HL-60 (cell line): Measurements from ENCODE around the gene ADAM20.

Source experiments
- DNase-seq, 2 experiments: peaks; one replicate each; pipeline ENCODE4 v3.0.0-alpha.2; 2010 to 2020; ENCODE audit warnings: low read depth in 1 of 2, low spot score in 1 of 2
- H3K27ac ChIP-seq: fragments of 250-450 bp; sonication (Bioruptor Pico); replicated peaks from 2 replicates; pipeline ENCODE4 v1.5.1; 2020; ENCODE audit warnings: mild to moderate bottlenecking, moderate library complexity
- H3K27me3 ChIP-seq: fragments of 250-450 bp; sonication (Bioruptor Pico); 2 replicates; pipeline ENCODE4 v1.5.1; 2021; ENCODE audit warnings: mild to moderate bottlenecking, moderate library complexity; ENCODE audit not compliant: insufficient read depth, poor library complexity, severe bottlenecking
- H3K4me3 ChIP-seq: replicated peaks from 2 replicates; pipeline ENCODE4 v1.5.1; 2011; ENCODE audit warnings: mild to moderate bottlenecking, control low read depth, low read length; ENCODE audit not compliant: insufficient read depth
- GABPA ChIP-seq: IDR thresholded peaks from 2 replicates; pipeline ENCODE4 v1.6.1; 2012; ENCODE audit warnings: low read depth
- POLR2AphosphoS5 ChIP-seq: IDR thresholded peaks from 2 replicates; pipeline ENCODE4 v1.6.1; 2012; ENCODE audit warnings: low read depth
- SPI1 ChIP-seq: IDR thresholded peaks from 2 replicates; pipeline ENCODE4 v1.6.1; 2012; ENCODE audit warnings: low read depth, mild to moderate bottlenecking, borderline replicate concordance
- TF ChIP-seq, protein P1 (sequence below): IDR thresholded peaks from 2 replicates; pipeline ENCODE4 v1.6.1; 2012; ENCODE audit warnings: low read depth; ENCODE audit not compliant: insufficient replicate concordance
- TF ChIP-seq, protein P2 (sequence below): IDR thresholded peaks from one replicate; pipeline ENCODE4 v1.5.1; 2011; ENCODE audit warnings: low read length, control low read depth, inconsistent platforms; ENCODE audit not compliant: insufficient read depth

The ADAM20 gene

DNA sequence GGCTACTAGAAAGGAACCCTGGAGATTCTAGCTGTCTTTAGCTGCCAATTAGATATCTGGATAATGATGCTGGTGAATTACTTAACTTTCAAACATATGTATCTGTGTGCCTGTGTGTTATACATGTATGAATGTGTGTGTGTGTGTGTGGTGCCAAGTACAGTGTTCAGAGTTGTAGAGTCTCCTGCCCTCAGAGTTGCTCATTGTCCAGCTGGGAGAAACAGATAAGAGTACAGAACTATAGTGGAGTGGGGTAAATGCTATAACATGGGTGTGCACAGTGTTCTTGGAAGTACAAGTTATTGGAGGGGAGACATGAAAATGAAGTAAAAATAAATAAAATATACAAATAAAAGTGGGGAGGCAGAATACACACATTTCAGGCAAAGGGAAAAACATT, 23.6 kb upstream of the ADAM20 start:
- no peaks in the 10 kb centered on the region for H3K27me3 ChIP-seq
- H3K27ac ChIP-seq: no peak overlapping the region
- TF ChIP-seq GABPA (no peak), SPI1 (no peak), POLR2AphosphoS5 (no peak)
- TF ChIP-seq, protein P1, sequence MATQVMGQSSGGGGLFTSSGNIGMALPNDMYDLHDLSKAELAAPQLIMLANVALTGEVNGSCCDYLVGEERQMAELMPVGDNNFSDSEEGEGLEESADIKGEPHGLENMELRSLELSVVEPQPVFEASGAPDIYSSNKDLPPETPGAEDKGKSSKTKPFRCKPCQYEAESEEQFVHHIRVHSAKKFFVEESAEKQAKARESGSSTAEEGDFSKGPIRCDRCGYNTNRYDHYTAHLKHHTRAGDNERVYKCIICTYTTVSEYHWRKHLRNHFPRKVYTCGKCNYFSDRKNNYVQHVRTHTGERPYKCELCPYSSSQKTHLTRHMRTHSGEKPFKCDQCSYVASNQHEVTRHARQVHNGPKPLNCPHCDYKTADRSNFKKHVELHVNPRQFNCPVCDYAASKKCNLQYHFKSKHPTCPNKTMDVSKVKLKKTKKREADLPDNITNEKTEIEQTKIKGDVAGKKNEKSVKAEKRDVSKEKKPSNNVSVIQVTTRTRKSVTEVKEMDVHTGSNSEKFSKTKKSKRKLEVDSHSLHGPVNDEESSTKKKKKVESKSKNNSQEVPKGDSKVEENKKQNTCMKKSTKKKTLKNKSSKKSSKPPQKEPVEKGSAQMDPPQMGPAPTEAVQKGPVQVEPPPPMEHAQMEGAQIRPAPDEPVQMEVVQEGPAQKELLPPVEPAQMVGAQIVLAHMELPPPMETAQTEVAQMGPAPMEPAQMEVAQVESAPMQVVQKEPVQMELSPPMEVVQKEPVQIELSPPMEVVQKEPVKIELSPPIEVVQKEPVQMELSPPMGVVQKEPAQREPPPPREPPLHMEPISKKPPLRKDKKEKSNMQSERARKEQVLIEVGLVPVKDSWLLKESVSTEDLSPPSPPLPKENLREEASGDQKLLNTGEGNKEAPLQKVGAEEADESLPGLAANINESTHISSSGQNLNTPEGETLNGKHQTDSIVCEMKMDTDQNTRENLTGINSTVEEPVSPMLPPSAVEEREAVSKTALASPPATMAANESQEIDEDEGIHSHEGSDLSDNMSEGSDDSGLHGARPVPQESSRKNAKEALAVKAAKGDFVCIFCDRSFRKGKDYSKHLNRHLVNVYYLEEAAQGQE: no peak
- TF ChIP-seq, protein P2, sequence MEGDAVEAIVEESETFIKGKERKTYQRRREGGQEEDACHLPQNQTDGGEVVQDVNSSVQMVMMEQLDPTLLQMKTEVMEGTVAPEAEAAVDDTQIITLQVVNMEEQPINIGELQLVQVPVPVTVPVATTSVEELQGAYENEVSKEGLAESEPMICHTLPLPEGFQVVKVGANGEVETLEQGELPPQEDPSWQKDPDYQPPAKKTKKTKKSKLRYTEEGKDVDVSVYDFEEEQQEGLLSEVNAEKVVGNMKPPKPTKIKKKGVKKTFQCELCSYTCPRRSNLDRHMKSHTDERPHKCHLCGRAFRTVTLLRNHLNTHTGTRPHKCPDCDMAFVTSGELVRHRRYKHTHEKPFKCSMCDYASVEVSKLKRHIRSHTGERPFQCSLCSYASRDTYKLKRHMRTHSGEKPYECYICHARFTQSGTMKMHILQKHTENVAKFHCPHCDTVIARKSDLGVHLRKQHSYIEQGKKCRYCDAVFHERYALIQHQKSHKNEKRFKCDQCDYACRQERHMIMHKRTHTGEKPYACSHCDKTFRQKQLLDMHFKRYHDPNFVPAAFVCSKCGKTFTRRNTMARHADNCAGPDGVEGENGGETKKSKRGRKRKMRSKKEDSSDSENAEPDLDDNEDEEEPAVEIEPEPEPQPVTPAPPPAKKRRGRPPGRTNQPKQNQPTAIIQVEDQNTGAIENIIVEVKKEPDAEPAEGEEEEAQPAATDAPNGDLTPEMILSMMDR: no peak

DNA sequence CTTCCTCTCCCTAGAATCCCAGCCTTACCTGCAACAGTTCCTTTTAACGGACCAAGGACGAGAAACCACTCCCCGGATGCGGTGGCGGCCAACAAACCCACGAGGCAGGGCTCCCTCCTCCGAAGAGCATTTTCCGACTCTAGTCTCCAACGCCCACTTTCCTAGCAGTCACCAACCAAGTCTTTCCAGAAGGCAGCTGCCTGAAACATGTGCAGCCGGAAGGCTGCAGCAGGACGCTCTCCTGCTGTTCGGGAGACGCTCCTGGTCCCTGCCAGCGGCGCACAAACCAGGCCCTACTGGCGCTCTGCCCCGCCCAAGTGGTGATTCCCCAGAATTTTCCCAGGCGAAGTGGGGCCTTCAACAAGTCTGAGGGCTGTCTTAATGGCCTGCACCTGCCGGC, 21.1 kb upstream of the ADAM20 start:
- no peaks in the 10 kb centered on the region for H3K27me3 ChIP-seq
- no peak for DNase-seq
- TF ChIP-seq SPI1: no peak
- TF ChIP-seq GABPA: no peak
- TF ChIP-seq, protein P1: no peak
- no peak for TF ChIP-seq POLR2AphosphoS5
- TF ChIP-seq, protein P2: no peak
- no peak overlapping the region for H3K4me3 ChIP-seq
- H3K27ac ChIP-seq: no peak overlapping the region

More for the DNA sequence above, 23.6 kb upstream of the ADAM20 start:
- no peak for DNase-seq
- no peak overlapping the region for H3K4me3 ChIP-seq

DNA sequence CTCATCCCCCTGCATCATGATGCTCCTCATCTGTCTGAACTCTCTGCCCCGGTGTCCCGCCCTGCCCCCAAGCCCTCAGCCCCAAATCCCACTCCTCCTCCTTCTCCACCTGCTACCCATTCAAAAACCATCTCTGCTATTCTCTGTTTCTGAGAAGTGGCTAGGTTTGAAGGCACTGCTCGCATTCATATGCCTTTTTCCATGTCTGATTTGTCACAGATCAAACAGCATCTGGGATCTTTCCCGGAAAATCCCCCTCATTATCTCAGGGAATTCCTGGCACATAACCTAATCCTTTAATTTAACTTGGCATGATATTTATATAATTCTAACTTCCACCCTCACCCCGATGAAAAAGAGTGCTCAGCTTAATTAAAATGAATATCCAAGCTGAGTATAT, 3.3 kb upstream of the ADAM20 start:
- no peak for DNase-seq
- no peak overlapping the region for H3K27ac ChIP-seq

DNA sequence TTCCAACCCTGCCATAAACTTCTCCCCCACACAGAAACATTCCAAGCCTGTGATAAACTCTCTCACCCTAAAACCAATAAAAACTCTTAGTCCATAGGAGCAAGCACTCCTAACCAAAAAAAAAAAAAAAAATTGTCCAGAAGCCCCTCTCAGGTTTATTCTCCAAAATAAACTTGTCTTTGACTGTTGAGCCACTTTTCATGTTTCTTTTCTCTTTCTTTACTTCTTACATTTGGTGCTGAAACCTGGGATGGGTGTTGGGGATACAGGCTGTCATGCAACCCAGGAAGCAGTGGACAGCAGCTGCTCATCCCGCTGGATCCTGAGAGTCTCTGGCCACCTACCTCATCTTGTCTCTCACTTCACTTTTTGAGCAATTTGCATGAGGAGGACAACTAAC, 2.0 kb upstream of the ADAM20 start:
- TF ChIP-seq, protein P2: no peak
- H3K27ac ChIP-seq: no peak overlapping the region
- H3K27me3 ChIP-seq: no peaks in the 10 kb centered on the region
- no peak overlapping the region for H3K4me3 ChIP-seq
- no peak for DNase-seq

More for the DNA sequence above, 3.3 kb upstream of the ADAM20 start:
- Histone ChIP-seq H3K27me3 (no peaks in the 10 kb centered on the region), H3K4me3 (no peak overlapping the region)
- TF ChIP-seq GABPA: no peak
- TF ChIP-seq, protein P2: no peak
